Measurements from ENCODE around the gene PRKCQ.

DNA sequence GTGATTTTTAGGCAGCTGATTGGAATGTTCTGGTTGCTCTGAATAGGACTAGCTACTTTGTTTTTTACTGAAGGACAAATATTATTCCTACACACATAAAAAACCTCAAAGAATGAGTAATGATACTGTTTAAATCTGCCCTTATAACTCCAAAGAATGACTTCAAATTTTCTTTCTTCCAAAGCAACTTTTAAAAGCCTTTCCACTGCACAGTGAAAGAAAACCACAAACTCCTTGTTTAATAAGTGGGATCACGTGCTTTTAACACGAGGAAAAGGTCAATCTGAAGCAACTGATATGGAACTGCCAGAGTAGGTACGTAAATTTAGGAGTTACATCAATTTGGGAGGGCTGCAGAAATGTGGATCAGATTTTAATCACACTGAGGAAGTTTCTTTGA, 8.0 kb upstream of the PRKCQ start:
- TF ChIP-seq CTCF (conservative IDR thresholded peaks at IDR 0.05): no peak
- TF ChIP-seq EZH2 (IDR thresholded peaks at IDR 0.05; ENCODE audit: low read depth): no peak
